H1 (cell line): ENCODE data around the gene ASTL. TPM values are rescaled to one million over a fixed set of nuclear protein-coding genes. Genes with fewer than 3 reads are reported as not detected.

Source experiments
- CTCF ChIA-PET: fragments of 300-600 bp; sonication (Branson Sonifier 250); formaldehyde crosslinking; loops from one replicate; lab custom pipeline; 2021; ENCODE audit not compliant: partially characterized antibody; lab: Charles Lee
- POLR2A ChIA-PET: fragments of 300-600 bp; sonication (Branson Sonifier 250); formaldehyde crosslinking; loops from one replicate; lab custom pipeline; 2021; ENCODE audit warnings: inconsistent platforms; ENCODE audit not compliant: partially characterized antibody; lab: Charles Lee
- DNase-seq, 2 experiments: peaks; one replicate each; pipeline versions ENCODE4 v3.0.0 to v3.0.0-alpha.2; 2010 to 2022; ENCODE audit warnings: low spot score in 2 of 2, low read depth in 1 of 2, mixed read lengths in 1 of 2
- FAIRE-seq: peaks from 2 replicates; lab custom pipeline; 2011; peaks lifted over from hg19 to GRCh38; lab: Jason Lieb, UNC
- H2AFZ ChIP-seq: 2 replicates; pipeline ENCODE4 v1.8.1; 2012; ENCODE audit warnings: low read length, inconsistent platforms
- H2AK5ac ChIP-seq: 2 replicates; pipeline ENCODE4 v1.6.1; 2013; ENCODE audit warnings: low read depth, low read length
- H2BK120ac ChIP-seq: replicated peaks from 2 replicates; pipeline ENCODE3; 2013; ENCODE audit warnings: low read depth, low read length, inconsistent platforms
- H2BK12ac ChIP-seq: 2 replicates; pipeline ENCODE4 v1.6.1; 2013; ENCODE audit warnings: low read depth, low read length
- H2BK15ac ChIP-seq: 2 replicates; pipeline ENCODE4 v1.6.1; 2013; ENCODE audit warnings: low read length
- H2BK20ac ChIP-seq: 2 replicates; pipeline ENCODE4 v1.6.1; 2013; ENCODE audit warnings: low read length
- H2BK5ac ChIP-seq: 2 replicates; pipeline ENCODE4 v1.6.1; 2013; ENCODE audit warnings: low read depth, low read length
- H3K14ac ChIP-seq: 2 replicates; pipeline ENCODE4 v1.6.1; 2013; ENCODE audit warnings: inconsistent platforms; ENCODE audit not compliant: insufficient read length
- H3K18ac ChIP-seq: 2 replicates; pipeline ENCODE4 v1.6.1; 2013; ENCODE audit warnings: low read length; ENCODE audit errors: extremely low read depth
- H3K23ac ChIP-seq: 2 replicates; pipeline ENCODE4 v1.6.1; 2013; ENCODE audit warnings: inconsistent platforms; ENCODE audit not compliant: insufficient read length
- H3K23me2 ChIP-seq: 2 replicates; pipeline ENCODE4 v1.6.1; 2013; ENCODE audit warnings: low read depth, low read length
- H3K27ac ChIP-seq: 2 replicates; pipeline ENCODE4 v1.6.1; 2011; ENCODE audit warnings: low read depth, low read length, inconsistent platforms
- H3K27me3 ChIP-seq, 4 experiments: replicated peaks in 1 of 4; 1 replicate in 1 of 4; 2 replicates in 3 of 4; pipeline versions ENCODE4 v1.6.1 to v1.8.1; 2011 to 2013; ENCODE audit warnings: low read length in 3 of 4, mild to moderate bottlenecking in 3 of 4, inconsistent platforms in 2 of 4, mixed read lengths in 2 of 4, moderate library complexity in 1 of 4; ENCODE audit not compliant: control insufficient read depth in 3 of 4, insufficient read depth in 3 of 4; ENCODE audit errors: extremely low read depth in 1 of 4
- H3K36me3 ChIP-seq, 4 experiments: 2 replicates each; pipeline versions ENCODE4 v1.6.1 to v1.8.1; 2011 to 2013; ENCODE audit warnings: mild to moderate bottlenecking in 4 of 4, low read length in 3 of 4, moderate library complexity in 2 of 4, control low read depth in 1 of 4, inconsistent platforms in 1 of 4; ENCODE audit not compliant: insufficient read depth in 4 of 4, control insufficient read depth in 2 of 4
- H3K4ac ChIP-seq: replicated peaks from 2 replicates; pipeline ENCODE3; 2013; ENCODE audit warnings: low read length, low read depth, mixed read lengths, inconsistent platforms; ENCODE audit not compliant: insufficient read length
- H3K4me1 ChIP-seq, 4 experiments: replicated peaks in 1 of 4; 1 replicate in 1 of 4; 2 replicates in 3 of 4; pipeline versions ENCODE4 v1.6.1 to v1.8.1; 2011 to 2013; ENCODE audit warnings: low read length in 3 of 4, inconsistent platforms in 2 of 4, mixed read lengths in 1 of 4; ENCODE audit not compliant: insufficient read depth in 4 of 4, control insufficient read depth in 3 of 4
- H3K4me2 ChIP-seq, 2 experiments: 2 replicates each; pipeline versions ENCODE4 v1.6.1 to v1.8.1; 2011 to 2013; ENCODE audit warnings: low read depth in 2 of 2, low read length in 2 of 2, control low read depth in 1 of 2, inconsistent platforms in 1 of 2, mild to moderate bottlenecking in 1 of 2; ENCODE audit not compliant: insufficient read depth in 1 of 2
- H3K4me3 ChIP-seq, 4 experiments: fragments of 200-600, 300-600 bp in 1 of 4; sonication (generic), shearing (Covaris generic), sonication (Bioruptor Twin) in 1 of 4; 2 replicates each; pipeline versions ENCODE4 v1.5.1 to v1.8.1; 2011 to 2016; ENCODE audit warnings: low read length in 4 of 4, low read depth in 3 of 4, control low read depth in 2 of 4, inconsistent platforms in 2 of 4, mild to moderate bottlenecking in 2 of 4, mixed read lengths in 1 of 4, moderate library complexity in 1 of 4; ENCODE audit not compliant: insufficient read depth in 2 of 4; ENCODE audit errors: extremely low read depth in 1 of 4
- H3K56ac ChIP-seq: replicated peaks from 2 replicates; pipeline ENCODE3; 2013; ENCODE audit warnings: low read depth, mild to moderate bottlenecking, mixed read lengths, low read length, inconsistent platforms; ENCODE audit not compliant: insufficient read length
- H3K79me1 ChIP-seq: 2 replicates; pipeline ENCODE4 v1.6.1; 2013; ENCODE audit warnings: low read depth, low read length, control low read depth
- H3K79me2 ChIP-seq, 2 experiments: 2 replicates each; pipeline versions ENCODE4 v1.6.1 to v1.8.1; 2012 to 2013; ENCODE audit warnings: low read length in 2 of 2, mild to moderate bottlenecking in 2 of 2, inconsistent platforms in 1 of 2; ENCODE audit not compliant: insufficient read depth in 2 of 2, control insufficient read depth in 1 of 2
- H3K9ac ChIP-seq, 4 experiments: replicated peaks in 1 of 4; 1 replicate in 1 of 4; 2 replicates in 3 of 4; pipeline versions ENCODE4 v1.6.1 to v1.8.1; 2011 to 2013; ENCODE audit warnings: low read depth in 3 of 4, low read length in 3 of 4, control low read depth in 2 of 4, mild to moderate bottlenecking in 2 of 4, moderate library complexity in 2 of 4, inconsistent platforms in 1 of 4; ENCODE audit errors: extremely low read depth in 1 of 4
- H3K9me3 ChIP-seq, 2 experiments: 2 replicates each; pipeline versions ENCODE4 v1.6.1 to v1.8.1; 2012 to 2013; ENCODE audit warnings: mild to moderate bottlenecking in 2 of 2, moderate library complexity in 2 of 2, control low read depth in 1 of 2, inconsistent platforms in 1 of 2, low read depth in 1 of 2, low read length in 1 of 2, mixed read lengths in 1 of 2; ENCODE audit not compliant: insufficient read depth in 2 of 2
- H4K20me1 ChIP-seq, 2 experiments: replicated peaks in 1 of 2; 2 replicates each; pipeline versions ENCODE3 to v1.8.1; 2011 to 2013; ENCODE audit warnings: inconsistent platforms in 2 of 2, low read length in 2 of 2, mild to moderate bottlenecking in 1 of 2; ENCODE audit not compliant: insufficient read depth in 2 of 2, control insufficient read depth in 1 of 2
- H4K5ac ChIP-seq: 2 replicates; pipeline ENCODE4 v1.6.1; 2013; ENCODE audit warnings: low read length, low read depth, mixed read lengths, inconsistent platforms; ENCODE audit not compliant: insufficient read length
- H4K8ac ChIP-seq: 2 replicates; pipeline ENCODE4 v1.8.0; 2013; ENCODE audit warnings: mild to moderate bottlenecking, moderate library complexity, low read length, inconsistent platforms; ENCODE audit not compliant: insufficient read depth; ENCODE audit errors: extremely low read depth
- H4K91ac ChIP-seq: replicated peaks from 2 replicates; pipeline ENCODE3; 2013; ENCODE audit warnings: low read length, mixed read lengths, inconsistent platforms; ENCODE audit not compliant: insufficient read length
- GTF2F1 ChIP-seq: IDR thresholded peaks from 2 replicates; pipeline ENCODE4 v1.6.1; 2012; ENCODE audit warnings: low read depth, low read length, improper control_type of control experiment, borderline replicate concordance
- MAX ChIP-seq: IDR thresholded peaks from 2 replicates; pipeline ENCODE4 v1.6.1; 2012; ENCODE audit warnings: inconsistent platforms
- SIX5 ChIP-seq: IDR thresholded peaks from 2 replicates; pipeline ENCODE4 v1.6.1; 2011; ENCODE audit warnings: mild to moderate bottlenecking, low read depth, low read length
- WGBS, 2 experiments: shearing (Covaris generic) in 1 of 2; methylation state at CpG; one replicate each; pipeline versions ENCODE4 v1.1.6 to v1.1.7; 2013 to 2015; ENCODE audit warnings: low lambda C conversion rate in 2 of 2, mixed read lengths in 2 of 2, inconsistent platforms in 1 of 2, low coverage in 1 of 2, missing lambda C conversion rate in 1 of 2; ENCODE audit not compliant: insufficient replicate concordance in 2 of 2, insufficient coverage in 1 of 2, insufficient read length in 1 of 2; ENCODE audit errors: extremely low coverage in 1 of 2, missing lambda C conversion rate in 1 of 2; 5-methylcytosine and 5-hydroxymethylcytosine counted together
- polyA plus RNA-seq, 7 experiments: library from polyadenylated mRNA; depleted of rRNA in 3 of 7; stranded (reverse) in 5 of 7; unstranded in 2 of 7; fragments of >200 nt in 5 of 7; fragments of 200-250 nt in 2 of 7; gene quantifications; 1 replicate in 5 of 7; 2 replicates in 1 of 7; 4 replicates in 1 of 7; pipeline versions ENCODE4 v1.2.1 to v1.2.3, GENCODE V29; 2011 to 2013; ENCODE audit warnings: missing spikeins in 2 of 7, mixed read lengths in 2 of 7
- total RNA-seq: library from RNA; stranded (reverse); fragmentation: NEBNext Ultra II Directional; extraction: Animal tissue kit (Norgen Biotek cat#: 25700); gene quantifications from 2 replicates; pipeline ENCODE4 v1.2.1, GENCODE V29; 2021

The ASTL gene
- total and polyA plus RNA-seq, 2 of the 8 experiments (the other 6 are each of a cell fraction or from before 2014, with no cell fraction given) = 0.60 to 1.4 TPM

GRCh38 chr2:96137321-96138178 lies 752 bp downstream of the ASTL start:
- CTCF ChIA-PET = interaction anchor here (0.8 to 13.4 kb wide), 23 partner anchors 11 to 145 kb away, joined by 3 to 155 read pairs (median 8); partner anchors contain the start of gene ANKRD36C
- TF ChIP-seq SIX5 (no peak), MAX (no peak), GTF2F1 (no peak)

More at GRCh38 chr2:96137321-96138178, 752 bp downstream of the ASTL start:
- Histone ChIP-seq H3K27me3 (no peaks in the 10 kb centered on the region; a peak in 1 of 7 replicates), H3K14ac (no peak overlapping the region), H3K4ac (no peak overlapping the region), H3K36me3 (no peaks in the 10 kb centered on the region), H3K9ac (no peak overlapping the region), H3K23me2 (no peaks in the 10 kb centered on the region), H2BK5ac (0 out of 2 replicates have a peak overlapping the region, but pooled peaks have one; percentile 39), H2BK15ac (peak overlapping the region; percentile 12), H3K79me2 (no peaks in the 10 kb centered on the region), H3K4me3 (peak overlapping the region in 1 of 4 experiments; percentile 39; a peak in 1 of 8 replicates), H2BK120ac (no peak overlapping the region), H3K23ac (no peak overlapping the region), H2BK12ac (peak overlapping the region; percentile 50; the same call in 1 of the 2 replicates), H4K20me1 (no peaks in the 10 kb centered on the region), H3K4me2 (0 out of 4 replicates have a peak overlapping the region, but pooled peaks have one; percentile 0 to 52), H2AK5ac (no peak overlapping the region), H4K5ac (no peak overlapping the region), H3K18ac (no peak overlapping the region), H3K79me1 (no peaks in the 10 kb centered on the region), H3K27ac (no peak overlapping the region), H2AFZ (no peak overlapping the region), H4K91ac (peak overlapping the region; percentile 23), H3K4me1 (peaks cover 0 to 13% (median 6%) of the 10 kb centered on the region in 4 experiments; a peak in 5 of 7 replicates), H3K56ac (no peak overlapping the region), H3K9me3 (no peaks in the 10 kb centered on the region), H2BK20ac (peak overlapping the region; percentile 18; the same call in 1 of the 2 replicates), H4K8ac (no peak overlapping the region)
- FAIRE-seq = no peak
- DNase-seq = no peak
- WGBS, 2 experiments = 86% methylated on average over 11 of the region's 15 CpGs; no CpG with 5 or more reads in 1 of the 2 experiments
- POLR2A ChIA-PET = interaction anchor here (0.9 to 2.1 kb wide), 2 partner anchors 39 to 45 kb away, joined by 3 to 11 read pairs; no protein-coding TSS in a partner anchor
